Gastroesophageal sphincter (tissue), 3 donors: Measurements from ENCODE around the gene DYNC2H1.

ENCODE experiments used
- CTCF ChIP-seq, 4 experiments: fragments of 200-600 bp in 2 of 4; fragments of 450-650 bp in 2 of 4; sonication (generic) in 1 of 4; IDR thresholded peaks; one replicate each; pipeline ENCODE4 v1.5.1; 2017 to 2019; ENCODE audit warnings: antibody characterized with exemption in 4 of 4, mild to moderate bottlenecking in 2 of 4, moderate library complexity in 2 of 4
- POLR2A ChIP-seq, 2 donors: fragments of 450-650 bp; IDR thresholded peaks; one replicate each; pipeline ENCODE4 v1.6.1; 2017; ENCODE audit warnings: antibody characterized with exemption in 2 of 2, mild to moderate bottlenecking in 2 of 2, moderate library complexity in 1 of 2

- TF ChIP-seq CTCF (IDR thresholded peaks at IDR 0.05) (no peak), POLR2A (IDR thresholded peaks at IDR 0.05) (no peak)
Observed at GRCh38 chr11:103097279-103097678, 11.9 kb upstream of the DYNC2H1 start.
